GM18951 (cell line): ENCODE data around the gene ZMYND10.

ENCODE experiments used
- POLR2A ChIP-seq: IDR thresholded peaks from 4 replicates; pipeline ENCODE4 v1.6.1; 2011; ENCODE audit warnings: mild to moderate bottlenecking; ENCODE audit not compliant: insufficient read length, insufficient read depth; ENCODE audit errors: extremely low read depth
- in situ Hi-C: fragments of 300-500 bp; cut with MboI; formaldehyde crosslinking; loops from one replicate; pipeline ENCODE4 v1.12.0; 2022; ENCODE audit warnings: low sequenced_read_pairs, mixed read lengths, inconsistent platforms; ENCODE audit not compliant: unreplicated experiment

ZMYND10 gene

DNA sequence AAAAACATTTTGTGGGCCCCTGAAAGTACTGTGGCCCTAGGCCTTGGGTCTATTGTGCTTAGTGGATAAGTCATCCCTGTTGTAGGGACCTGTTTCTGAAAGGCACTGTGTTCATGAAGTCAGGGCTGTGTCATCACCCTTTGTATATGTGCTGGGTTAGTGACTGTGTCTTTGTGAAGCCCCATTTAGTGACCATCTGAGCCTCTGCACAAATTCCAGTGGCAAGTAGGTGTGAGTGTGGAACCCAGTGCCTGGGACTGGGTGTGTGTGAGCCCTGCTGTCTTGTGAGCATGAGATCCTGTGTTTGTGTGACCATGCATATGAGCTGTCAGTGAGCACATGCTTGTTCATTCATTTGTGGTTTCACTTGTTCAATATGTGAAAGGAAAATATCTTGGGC lies 40.9 kb downstream of the ZMYND10 start:
- in situ Hi-C loops = no loop called here
- no peak for TF ChIP-seq POLR2A

DNA sequence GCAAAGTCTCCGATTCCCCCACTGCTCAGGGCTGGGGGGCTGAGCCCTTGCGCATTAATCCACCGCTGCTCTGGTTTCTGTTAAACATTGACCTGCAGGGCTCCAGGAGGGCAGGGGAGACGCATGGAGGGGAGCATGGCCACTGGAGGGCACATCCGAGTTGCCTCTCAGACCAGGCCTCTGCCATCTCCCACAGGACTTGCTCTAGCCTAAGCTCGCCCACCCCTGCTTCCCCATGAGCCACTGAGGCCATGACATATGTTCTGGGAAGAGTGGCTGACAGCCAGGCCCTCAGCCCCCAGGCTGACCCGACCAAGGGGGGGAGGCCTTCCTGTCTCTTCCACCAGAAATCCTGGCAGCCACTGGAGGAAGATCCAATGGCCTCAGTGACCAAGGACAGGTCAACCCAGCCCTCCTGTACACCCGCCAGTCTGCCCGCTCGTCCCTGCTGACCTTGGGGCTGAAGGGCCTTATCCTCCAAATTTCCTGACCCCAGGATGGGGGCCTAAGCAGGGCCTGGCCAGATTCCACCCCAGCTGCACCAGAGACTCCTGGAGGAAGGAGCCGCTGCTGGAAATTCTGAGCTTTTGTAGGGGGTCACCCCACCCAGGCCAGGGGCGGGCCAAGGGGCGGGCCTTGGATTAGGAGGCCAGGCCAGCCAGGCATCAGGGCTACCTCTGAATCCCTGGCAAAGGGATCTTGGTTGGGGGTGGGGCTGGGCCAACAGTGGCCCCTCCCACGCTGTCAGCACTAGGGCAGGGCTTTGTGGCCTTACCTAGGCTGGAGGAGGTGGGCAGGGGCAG lies 42.3 kb downstream of the ZMYND10 start, which contains the start of gene HYAL1:
TSS of gene HYAL1 (minus strand) at position 562 of the 803 bp plus-strand sequence. CDS start 618 bp downstream, outside the sequence.
- TF ChIP-seq POLR2A = no peak
- in situ Hi-C loops = no loop called here

DNA sequence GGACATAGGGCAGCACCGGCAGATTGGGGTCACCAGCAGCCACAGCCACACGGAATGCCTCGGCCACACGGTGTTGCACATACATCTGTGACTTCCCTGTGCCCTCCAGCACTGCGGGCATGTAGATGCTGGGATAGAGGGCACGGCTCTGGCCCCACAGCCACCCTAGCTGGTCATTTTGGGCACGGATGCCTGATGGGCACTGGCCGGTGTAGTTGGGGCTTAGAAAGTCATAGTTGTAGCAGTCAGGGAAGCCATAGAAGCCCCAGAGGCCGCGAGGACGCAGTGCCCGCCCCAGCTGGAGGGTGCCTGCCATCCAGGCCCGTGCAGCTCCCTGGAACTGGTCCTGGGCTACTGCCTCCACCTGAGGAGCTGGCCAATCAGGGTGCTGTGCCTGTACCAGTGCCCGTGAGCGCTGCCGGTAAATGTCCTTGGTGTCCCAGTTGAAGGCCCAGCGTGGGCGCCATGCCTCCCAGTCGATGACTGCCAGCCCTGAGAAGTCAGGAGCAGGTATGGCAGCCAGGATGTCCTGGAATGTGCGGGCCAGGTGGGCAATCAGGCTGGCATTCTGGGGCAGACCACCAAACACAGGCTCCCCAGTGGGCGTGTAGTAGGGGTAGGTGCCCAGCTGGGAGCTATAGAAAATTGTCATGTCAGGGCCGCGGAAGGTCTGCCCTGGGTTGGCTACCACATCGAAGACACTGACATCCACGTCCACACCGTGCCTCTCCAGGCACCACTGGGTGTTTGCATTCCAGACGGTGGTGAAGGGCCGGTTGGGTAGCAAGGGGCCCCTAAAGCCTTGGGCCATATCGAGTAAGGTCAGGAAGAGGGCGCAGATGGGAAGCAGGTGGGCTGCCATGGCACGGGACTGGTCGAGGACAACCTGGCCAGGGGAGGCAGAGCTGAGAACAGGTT lies 43.2 kb downstream of the ZMYND10 start:
- in situ Hi-C loops = no loop called here
- TF ChIP-seq POLR2A = no peak

DNA sequence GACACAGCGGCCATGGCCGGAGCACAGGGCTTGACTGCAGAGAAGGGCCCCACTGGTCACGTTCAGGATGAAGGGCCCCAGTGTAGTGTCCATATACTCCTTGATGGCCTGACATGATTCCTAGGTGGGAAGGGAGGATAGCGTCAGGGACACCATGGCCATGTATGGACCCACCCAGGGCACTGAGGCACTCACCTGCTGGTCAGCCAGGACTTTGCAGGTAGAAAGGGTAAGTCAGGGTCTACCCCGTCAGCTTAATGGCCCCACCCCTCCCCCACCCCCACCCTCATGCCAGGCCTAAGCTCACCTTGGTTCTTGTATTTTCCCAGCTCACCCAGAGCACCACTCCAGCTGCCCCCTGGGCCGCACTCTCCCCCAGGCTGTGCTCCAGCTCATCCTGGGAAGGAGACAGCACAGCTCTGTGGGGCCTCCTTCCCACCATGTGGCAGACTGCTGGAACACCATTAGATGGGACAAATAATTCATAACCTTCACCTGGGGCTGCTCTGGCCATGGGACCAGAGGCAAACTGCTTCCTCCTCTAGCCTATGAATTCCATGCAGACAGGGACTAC lies 44.8 kb downstream of the ZMYND10 start:
- in situ Hi-C loops = no loop called here
- no peak for TF ChIP-seq POLR2A

DNA sequence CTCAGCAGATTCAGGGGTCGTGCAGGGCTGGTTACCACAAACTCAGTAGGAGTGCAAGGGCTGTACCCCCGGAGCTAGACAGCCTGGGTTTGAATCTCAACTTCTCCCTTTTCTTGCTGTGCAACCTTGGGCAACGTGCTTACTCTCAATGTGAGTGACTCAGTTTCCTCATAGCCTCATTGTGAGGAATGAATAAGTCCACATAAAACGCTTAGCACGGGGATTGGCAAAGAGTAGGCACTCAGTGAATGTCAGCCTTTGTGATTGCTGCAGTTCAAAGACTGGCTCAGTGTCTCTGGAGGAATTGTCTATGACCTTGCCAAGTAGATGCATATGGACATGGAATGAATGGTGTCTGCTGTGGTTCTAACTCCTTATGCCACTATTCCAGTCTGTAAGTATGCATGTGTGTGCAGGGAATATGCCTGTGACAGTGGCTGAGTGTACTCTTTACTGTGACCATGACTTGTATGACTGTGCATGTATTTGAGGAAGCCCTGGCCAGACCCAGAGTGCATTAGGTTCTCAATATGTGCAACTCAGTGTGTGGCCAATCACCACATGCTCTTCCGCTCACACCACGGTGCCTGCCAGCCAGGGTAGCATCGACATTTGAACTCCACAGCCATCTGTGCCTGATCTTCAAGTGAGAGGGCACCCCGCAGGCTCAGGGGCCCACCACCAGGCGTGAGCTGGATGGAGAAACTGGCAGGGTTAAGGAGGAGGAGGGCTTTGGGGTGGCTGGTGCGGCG lies 45.4 kb downstream of the ZMYND10 start:
- in situ Hi-C loops = no loop called here

DNA sequence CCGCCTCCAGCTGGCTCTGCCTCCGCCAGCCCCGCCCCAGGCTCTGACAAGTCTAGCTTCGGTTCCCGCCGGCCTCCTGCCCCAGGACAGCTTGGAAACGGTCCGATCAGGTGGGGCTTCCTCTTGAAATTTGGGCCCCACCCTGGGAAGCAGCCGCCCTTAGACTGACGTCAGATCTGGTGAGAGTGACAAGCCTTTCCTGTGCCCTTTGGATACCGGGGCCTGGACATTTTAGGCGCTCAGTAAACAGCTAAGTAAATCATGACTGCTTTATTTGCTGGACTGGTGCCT lies 45.9 kb downstream of the ZMYND10 start:
- in situ Hi-C loops = no loop called here

More for the DNA sequence above, 45.4 kb downstream of the ZMYND10 start:
- no peak for TF ChIP-seq POLR2A

DNA sequence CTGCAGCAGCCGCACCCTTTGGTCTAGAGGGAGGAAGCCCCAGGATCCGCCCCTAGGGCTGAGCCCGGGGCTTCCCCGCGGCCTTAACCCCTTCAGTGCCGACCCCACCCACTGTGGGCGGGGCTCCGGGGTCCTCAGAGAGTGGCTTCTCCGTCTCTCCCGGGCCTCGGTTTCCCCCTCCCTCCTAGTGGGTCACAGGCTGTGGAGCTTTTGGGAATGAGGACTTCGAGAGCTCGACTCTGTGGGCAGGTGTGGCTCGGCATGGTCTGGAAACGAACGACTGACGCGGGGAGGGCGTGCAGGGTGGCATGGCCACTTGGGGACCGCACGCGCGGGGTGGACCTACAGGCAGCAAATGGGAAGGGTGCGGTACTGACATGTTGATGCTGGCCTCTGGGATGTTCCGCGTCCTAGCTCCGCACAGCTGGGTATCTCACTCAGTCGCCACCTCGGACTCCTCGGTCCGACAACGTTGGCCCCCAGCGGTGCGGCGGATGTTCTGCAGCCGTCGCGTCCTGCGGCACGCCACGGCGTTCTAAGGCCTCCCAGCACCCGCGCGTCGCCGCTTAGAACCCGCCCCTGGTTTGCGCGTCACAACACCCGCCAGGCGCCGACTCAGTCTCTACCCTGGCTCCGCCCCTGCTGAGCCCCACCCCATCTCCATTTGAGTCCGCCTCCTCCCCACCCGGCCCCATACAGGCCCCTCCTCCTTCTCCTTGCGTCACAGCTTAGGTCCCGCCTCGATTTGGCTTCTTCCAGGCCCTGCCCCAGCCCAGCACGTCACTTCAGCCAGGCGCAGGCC lies 46.5 kb downstream of the ZMYND10 start, which contains the start of the genes HYAL3 and NAA80:
TSS of gene HYAL3 (minus strand) at position 570 of the 802 bp plus-strand sequence. CDS start 3,803 bp downstream, outside the sequence.
TSS of gene NAA80 (minus strand) at position 570 of the 802 bp plus-strand sequence. CDS start 1,942 bp downstream, outside the sequence.
- TF ChIP-seq POLR2A = peak; percentile 89
- in situ Hi-C loops = no loop called here

More for the DNA sequence above, 45.9 kb downstream of the ZMYND10 start:
- TF ChIP-seq POLR2A = no peak

DNA sequence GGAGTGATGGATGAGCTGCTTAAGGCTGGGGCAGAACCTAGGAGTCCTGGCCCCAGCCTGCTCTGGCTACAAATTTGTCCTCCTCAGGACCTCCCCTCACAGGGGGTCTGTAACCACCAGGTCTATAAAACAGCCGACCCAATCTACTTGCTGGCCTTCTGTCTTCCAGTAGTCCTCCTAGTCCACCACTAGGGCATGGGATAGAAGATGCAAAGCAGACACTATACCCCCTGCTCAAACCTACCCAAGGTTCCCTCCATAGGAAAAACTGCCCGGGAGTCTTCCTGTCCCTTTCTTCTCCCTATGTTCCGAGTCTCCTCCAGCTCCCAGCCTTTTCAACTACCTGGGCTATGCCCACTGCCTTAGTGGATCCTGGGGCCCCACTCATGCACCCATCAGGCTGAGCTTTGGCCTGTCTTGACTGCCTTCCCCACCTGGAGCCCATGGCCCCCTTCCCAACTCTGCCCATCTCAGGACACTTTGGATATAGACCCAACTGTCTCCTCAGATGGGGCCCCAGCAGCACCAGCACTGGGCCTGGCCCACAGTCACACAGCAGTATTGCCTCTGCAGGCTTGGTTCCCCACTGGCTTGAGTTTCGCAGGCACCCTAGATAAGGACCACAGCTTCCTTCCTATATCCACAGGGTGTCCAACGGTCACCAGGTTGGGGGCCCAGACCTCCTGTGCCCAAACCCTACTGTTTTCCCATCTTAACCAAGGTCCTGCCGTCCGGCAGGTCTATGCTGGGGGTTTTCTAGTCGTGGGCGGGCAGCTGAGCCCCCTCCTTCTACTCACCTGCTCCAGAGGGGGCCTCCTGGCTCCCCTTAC lies 47.4 kb downstream of the ZMYND10 start:
- TF ChIP-seq POLR2A = no peak
- in situ Hi-C loops = no loop called here

DNA sequence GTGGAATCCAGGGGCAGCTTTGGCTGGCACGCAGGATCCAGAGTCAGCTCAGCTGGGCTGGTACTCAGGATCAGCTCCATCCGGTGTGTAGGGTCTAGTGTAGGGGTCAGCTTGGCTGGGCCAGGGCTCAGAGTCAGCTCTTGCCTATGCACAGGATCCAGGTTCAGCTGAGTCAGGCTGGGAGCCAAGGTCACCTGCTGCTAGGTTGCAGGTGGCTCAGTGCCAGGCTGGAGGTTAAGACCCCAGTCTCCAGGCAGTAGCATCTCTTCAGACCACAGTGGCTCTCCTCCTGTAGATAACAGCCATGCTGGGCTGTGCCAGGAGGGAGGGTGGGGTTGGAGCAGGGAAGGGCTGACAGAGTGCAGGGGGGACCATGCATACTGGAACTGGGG lies 48.2 kb downstream of the ZMYND10 start:
- in situ Hi-C loops = no loop called here
- no peak for TF ChIP-seq POLR2A

DNA sequence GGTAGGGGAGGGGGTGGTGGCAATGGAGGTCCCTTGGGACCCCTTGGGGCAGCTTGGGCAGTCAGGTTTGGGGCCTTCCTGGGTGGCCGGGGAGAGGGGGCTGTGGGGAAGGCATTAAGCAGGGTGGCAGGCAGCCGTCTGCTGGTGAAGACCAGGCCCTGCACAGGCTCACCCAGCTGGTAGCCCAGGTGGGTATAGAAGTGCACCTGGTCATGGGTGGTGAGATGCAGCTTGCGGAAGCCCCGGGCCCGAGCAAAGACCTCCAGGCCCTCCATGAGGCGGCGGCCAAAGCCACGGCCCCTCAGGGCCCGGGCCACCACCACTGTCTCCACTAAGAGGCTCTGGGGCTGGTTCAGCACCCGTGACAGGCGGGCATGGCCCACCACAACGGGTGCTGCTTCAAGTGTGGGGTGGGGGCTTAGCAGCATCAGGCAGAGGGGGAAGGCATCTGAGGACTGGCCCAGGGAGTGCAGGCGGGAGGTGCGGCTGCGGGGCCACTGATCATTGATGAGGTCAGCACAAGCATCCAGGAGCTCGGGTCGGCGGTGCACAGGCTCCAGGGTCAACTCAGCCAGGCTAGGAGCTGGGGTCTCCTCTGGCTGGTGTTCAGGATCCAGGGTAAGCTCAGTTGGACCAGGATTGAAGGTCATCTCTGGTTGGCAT lies 48.7 kb downstream of the ZMYND10 start:
- no peak for TF ChIP-seq POLR2A
- in situ Hi-C loops = no loop called here
